Bronchial epithelial cell (primary cell): ENCODE measurements around the gene AZU1. TPM values are rescaled to one million over a fixed set of nuclear protein-coding genes. Genes with fewer than 3 reads are reported as not detected.

Experiments used
- DNase-seq: peaks from one replicate; pipeline ENCODE4 v3.0.0-alpha.2; 2010; ENCODE audit warnings: low read depth
- FAIRE-seq: peaks from 2 replicates; lab custom pipeline; 2011; peaks lifted over from hg19 to GRCh38; lab: Jason Lieb, UNC
- H3K27me3 ChIP-seq: 2 replicates; pipeline ENCODE4 v1.5.1; 2011; ENCODE audit warnings: low read length; ENCODE audit not compliant: control insufficient read depth, insufficient read depth
- H3K36me3 ChIP-seq: 2 replicates; pipeline ENCODE4 v1.5.1; 2011; ENCODE audit warnings: low read length; ENCODE audit not compliant: control insufficient read depth, insufficient read depth
- H3K4me3 ChIP-seq: 2 replicates; pipeline ENCODE4 v1.5.1; 2011; ENCODE audit warnings: mild to moderate bottlenecking, low read depth, low read length, control low read depth
- CTCF ChIP-seq: IDR thresholded peaks from 2 replicates; pipeline ENCODE4 v1.5.1; 2011; ENCODE audit warnings: mild to moderate bottlenecking, moderate library complexity, low read length, control low read depth, inconsistent platforms; ENCODE audit not compliant: insufficient read depth, severe bottlenecking
- total RNA-seq: library from RNA; depleted of rRNA; stranded (reverse); fragments of >200 nt; gene quantifications from 2 replicates; pipeline ENCODE4 v1.2.1, GENCODE V29; 2014

AZU1 gene
- total RNA-seq, 1 donor from 2014 or later = not detected

DNA sequence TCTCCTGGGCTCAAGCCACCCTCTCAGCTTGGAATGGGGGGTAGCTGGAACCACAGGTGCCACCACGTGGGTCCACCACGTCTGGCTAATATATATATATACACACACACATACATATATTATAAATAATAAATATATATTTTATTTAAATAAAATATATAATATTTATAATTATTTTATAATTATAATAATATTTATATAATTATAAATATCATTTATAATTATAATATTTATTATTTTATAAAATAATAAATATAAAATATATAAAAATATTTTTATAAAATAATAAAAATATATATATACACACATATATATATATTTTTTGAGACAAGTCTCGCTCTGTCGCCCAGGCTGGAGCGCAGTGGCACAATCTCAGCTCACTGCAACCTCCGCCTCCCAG is 26.9 kb downstream of the AZU1 start:
- DNase-seq (no peak), FAIRE-seq (no peak)
- Histone ChIP-seq H3K27me3 (no peaks in the 10 kb centered on the region), H3K4me3 (no peak overlapping the region), H3K36me3 (no peaks in the 10 kb centered on the region)
- no peak for TF ChIP-seq CTCF

- TF ChIP-seq CTCF = no peak
- no peak for DNase-seq
- no peak for FAIRE-seq
- Histone ChIP-seq H3K4me3 (no peak overlapping the region), H3K27me3 (no peaks in the 10 kb centered on the region), H3K36me3 (no peaks in the 10 kb centered on the region)
Observed at GRCh38 chr19:855142-855541, 27.5 kb downstream of the AZU1 start.

GRCh38 chr19:855566-856120 is 28.0 kb downstream of the AZU1 start:
- TF ChIP-seq CTCF = no peak
- no peak overlapping the region for H3K4me3 ChIP-seq
- no peak for FAIRE-seq
- H3K27me3 ChIP-seq = no peaks in the 10 kb centered on the region
- DNase-seq = no peak
- no peaks in the 10 kb centered on the region for H3K36me3 ChIP-seq

GRCh38 chr19:858284-858683 is 30.6 kb downstream of the AZU1 start:
- TF ChIP-seq CTCF = no peak
- FAIRE-seq (no peak), DNase-seq (no peak)
- H3K4me3 ChIP-seq = no peak overlapping the region
- no peaks in the 10 kb centered on the region for H3K27me3 ChIP-seq
- no peaks in the 10 kb centered on the region for H3K36me3 ChIP-seq

DNA sequence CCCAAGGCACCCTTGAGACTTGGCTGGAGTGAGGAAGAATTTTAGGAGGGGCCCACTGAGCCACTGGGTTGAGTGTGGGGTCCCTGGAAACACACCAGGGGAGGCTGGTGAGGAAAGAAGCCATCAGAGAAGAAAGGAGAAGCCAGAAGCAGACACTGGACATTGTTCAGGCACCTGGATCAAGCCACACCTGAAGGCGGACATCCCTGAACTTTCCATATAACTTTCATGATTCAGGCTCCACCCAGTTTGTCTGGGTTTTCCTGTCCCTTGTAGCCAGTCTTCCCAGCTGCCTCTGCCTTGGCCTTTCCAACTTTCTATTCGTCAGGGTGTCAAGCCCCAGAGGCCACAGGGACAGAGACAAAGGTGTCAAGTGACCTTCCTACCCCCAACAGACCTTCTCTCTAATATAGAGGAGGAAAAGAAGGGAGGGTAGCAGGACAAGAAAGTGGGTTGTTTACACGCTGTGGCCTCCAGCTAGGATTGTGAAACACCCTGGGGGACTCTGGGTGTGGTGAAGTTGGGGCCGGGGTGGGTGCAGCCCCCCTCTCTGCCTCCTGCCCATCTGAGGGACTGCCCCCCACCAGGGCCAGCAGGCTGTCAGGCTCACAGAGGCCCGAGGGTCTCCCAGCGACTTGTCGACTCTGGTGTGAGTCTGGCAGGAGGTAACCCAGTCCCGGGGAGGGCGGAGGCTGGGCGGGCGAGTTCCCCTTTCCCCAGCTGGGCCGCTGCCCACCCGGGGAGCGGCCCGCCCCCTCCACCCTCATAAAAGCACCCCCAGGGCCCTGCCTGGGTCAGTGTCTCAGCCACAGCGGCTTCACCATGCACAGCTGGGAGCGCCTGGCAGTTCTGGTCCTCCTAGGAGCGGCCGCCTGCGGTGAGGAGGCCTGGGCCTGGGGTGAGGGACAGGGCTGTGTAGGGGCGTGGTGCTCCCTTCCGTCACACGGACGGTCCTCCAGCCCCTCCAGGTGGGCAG is 31.5 kb downstream of the AZU1 start, which contains the start of gene CFD:
Gene CFD (plus strand): TSS at position 797 of the 976 bp plus-strand sequence. CDS start 26 bp downstream, at position 823.
- Histone ChIP-seq H3K27me3 (no peaks in the 10 kb centered on the region), H3K36me3 (no peaks in the 10 kb centered on the region), H3K4me3 (peak within 1 kb of the TSS; percentile 36)
- no peak for TF ChIP-seq CTCF
- FAIRE-seq (no peak), DNase-seq (no peak)
